ENCODE measurements around the gene ANKRD23.

- TF ChIP-seq RAD21 (CRISPR knock-in tag; IDR thresholded peaks at IDR 0.05): no peak
- no peak for TF ChIP-seq ZNF12 (CRISPR knock-in tag; IDR thresholded peaks at IDR 0.05)
- no peak for TF ChIP-seq ZSCAN29 (CRISPR knock-in tag; conservative IDR thresholded peaks at IDR 0.05)
- TF ChIP-seq IRF1 (CRISPR knock-in tag; IDR thresholded peaks at IDR 0.05; ENCODE audit: low read depth): no peak
- TF ChIP-seq, protein P1, sequence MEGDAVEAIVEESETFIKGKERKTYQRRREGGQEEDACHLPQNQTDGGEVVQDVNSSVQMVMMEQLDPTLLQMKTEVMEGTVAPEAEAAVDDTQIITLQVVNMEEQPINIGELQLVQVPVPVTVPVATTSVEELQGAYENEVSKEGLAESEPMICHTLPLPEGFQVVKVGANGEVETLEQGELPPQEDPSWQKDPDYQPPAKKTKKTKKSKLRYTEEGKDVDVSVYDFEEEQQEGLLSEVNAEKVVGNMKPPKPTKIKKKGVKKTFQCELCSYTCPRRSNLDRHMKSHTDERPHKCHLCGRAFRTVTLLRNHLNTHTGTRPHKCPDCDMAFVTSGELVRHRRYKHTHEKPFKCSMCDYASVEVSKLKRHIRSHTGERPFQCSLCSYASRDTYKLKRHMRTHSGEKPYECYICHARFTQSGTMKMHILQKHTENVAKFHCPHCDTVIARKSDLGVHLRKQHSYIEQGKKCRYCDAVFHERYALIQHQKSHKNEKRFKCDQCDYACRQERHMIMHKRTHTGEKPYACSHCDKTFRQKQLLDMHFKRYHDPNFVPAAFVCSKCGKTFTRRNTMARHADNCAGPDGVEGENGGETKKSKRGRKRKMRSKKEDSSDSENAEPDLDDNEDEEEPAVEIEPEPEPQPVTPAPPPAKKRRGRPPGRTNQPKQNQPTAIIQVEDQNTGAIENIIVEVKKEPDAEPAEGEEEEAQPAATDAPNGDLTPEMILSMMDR (CRISPR knock-in tag; IDR thresholded peaks at IDR 0.05): no peak
- TF ChIP-seq ZNF547 (CRISPR knock-in tag; IDR thresholded peaks at IDR 0.05): no peak
These were observed 16.5 kb upstream of the ANKRD23 start for GRCh38 chr2:96860065-96861029.

Data from HepG2 (cell line).